Measurements from ENCODE around the gene PRIMA1.

- TF ChIP-seq, protein P1, sequence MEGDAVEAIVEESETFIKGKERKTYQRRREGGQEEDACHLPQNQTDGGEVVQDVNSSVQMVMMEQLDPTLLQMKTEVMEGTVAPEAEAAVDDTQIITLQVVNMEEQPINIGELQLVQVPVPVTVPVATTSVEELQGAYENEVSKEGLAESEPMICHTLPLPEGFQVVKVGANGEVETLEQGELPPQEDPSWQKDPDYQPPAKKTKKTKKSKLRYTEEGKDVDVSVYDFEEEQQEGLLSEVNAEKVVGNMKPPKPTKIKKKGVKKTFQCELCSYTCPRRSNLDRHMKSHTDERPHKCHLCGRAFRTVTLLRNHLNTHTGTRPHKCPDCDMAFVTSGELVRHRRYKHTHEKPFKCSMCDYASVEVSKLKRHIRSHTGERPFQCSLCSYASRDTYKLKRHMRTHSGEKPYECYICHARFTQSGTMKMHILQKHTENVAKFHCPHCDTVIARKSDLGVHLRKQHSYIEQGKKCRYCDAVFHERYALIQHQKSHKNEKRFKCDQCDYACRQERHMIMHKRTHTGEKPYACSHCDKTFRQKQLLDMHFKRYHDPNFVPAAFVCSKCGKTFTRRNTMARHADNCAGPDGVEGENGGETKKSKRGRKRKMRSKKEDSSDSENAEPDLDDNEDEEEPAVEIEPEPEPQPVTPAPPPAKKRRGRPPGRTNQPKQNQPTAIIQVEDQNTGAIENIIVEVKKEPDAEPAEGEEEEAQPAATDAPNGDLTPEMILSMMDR (IDR thresholded peaks at IDR 0.05): no peak
- TF ChIP-seq POLR2AphosphoS5 (IDR thresholded peaks at IDR 0.05): no peak
- TF ChIP-seq POLR2A (IDR thresholded peaks at IDR 0.05): no peak
These were observed 23.4 kb upstream of the PRIMA1 start for GRCh38 chr14:93811676-93812075.

Data from stomach (tissue), 4 donors.